ENCODE data around the gene LGR5. TPM values are rescaled to one million over a fixed set of nuclear protein-coding genes. Genes with fewer than 3 reads are reported as not detected.

LGR5 gene
- total RNA-seq, 4 donors from 2014 or later = 8.7 to 40.1 (median 24.3) TPM

DNA sequence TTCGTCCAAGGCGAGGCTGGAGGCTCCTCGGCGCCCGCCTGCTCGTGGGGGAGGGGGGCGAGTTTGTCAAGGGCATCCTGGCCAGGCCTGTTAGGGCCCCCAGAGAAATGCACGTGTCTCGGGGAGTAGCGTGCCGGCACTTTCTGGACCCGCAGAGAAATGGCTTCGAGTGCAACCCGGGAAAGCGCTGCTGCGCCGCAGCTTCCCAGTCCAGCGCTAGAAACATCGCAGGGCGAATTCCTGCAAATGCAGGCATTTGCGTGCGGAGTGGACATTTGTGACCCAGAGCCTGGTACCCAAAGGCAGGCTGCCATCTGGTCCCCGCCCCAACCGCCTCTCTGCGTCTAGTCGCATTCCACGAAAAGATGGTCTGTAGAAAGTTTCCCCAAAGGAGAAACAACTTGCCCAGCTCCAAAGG lies 756 bp downstream of the LGR5 start:
- in situ Hi-C loops (cut with MboI; ENCODE audit: low sequenced_read_pairs in 4 of 4) (no loop called here), intact Hi-C loops (cut with DNase I; ENCODE audit: low total_unique reads) (loop anchor here (1.0 kb wide), 1 partner anchor 25 kb away; no protein-coding TSS in a partner anchor)
- H3K27ac ChIP-seq = peak overlapping the region; percentile 70 to 82 (median 71)
- TF ChIP-seq, protein P1, sequence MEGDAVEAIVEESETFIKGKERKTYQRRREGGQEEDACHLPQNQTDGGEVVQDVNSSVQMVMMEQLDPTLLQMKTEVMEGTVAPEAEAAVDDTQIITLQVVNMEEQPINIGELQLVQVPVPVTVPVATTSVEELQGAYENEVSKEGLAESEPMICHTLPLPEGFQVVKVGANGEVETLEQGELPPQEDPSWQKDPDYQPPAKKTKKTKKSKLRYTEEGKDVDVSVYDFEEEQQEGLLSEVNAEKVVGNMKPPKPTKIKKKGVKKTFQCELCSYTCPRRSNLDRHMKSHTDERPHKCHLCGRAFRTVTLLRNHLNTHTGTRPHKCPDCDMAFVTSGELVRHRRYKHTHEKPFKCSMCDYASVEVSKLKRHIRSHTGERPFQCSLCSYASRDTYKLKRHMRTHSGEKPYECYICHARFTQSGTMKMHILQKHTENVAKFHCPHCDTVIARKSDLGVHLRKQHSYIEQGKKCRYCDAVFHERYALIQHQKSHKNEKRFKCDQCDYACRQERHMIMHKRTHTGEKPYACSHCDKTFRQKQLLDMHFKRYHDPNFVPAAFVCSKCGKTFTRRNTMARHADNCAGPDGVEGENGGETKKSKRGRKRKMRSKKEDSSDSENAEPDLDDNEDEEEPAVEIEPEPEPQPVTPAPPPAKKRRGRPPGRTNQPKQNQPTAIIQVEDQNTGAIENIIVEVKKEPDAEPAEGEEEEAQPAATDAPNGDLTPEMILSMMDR (IDR thresholded peaks at IDR 0.05 in 4 of 5, conservative IDR thresholded peaks at IDR 0.05 in 1 of 5) = no peak
- TF ChIP-seq POLR2A (IDR thresholded peaks at IDR 0.05) = no peak
- peak overlapping the region; percentile 52 to 67 (median 66) for H3K4me3 ChIP-seq
- H3K36me3 ChIP-seq = no peaks in the 10 kb centered on the region
- DNase-seq (no peak), ATAC-seq (peak in 1 of 2 donors; percentile 5)
- H3K27me3 ChIP-seq = peaks cover 0 to 6% (median 0%) of the 10 kb centered on the region in 3 donors
- no peaks in the 10 kb centered on the region for H3K9me3 ChIP-seq
- peaks cover 13 to 34% of the 10 kb centered on the region in 2 donors for H3K4me1 ChIP-seq

DNA sequence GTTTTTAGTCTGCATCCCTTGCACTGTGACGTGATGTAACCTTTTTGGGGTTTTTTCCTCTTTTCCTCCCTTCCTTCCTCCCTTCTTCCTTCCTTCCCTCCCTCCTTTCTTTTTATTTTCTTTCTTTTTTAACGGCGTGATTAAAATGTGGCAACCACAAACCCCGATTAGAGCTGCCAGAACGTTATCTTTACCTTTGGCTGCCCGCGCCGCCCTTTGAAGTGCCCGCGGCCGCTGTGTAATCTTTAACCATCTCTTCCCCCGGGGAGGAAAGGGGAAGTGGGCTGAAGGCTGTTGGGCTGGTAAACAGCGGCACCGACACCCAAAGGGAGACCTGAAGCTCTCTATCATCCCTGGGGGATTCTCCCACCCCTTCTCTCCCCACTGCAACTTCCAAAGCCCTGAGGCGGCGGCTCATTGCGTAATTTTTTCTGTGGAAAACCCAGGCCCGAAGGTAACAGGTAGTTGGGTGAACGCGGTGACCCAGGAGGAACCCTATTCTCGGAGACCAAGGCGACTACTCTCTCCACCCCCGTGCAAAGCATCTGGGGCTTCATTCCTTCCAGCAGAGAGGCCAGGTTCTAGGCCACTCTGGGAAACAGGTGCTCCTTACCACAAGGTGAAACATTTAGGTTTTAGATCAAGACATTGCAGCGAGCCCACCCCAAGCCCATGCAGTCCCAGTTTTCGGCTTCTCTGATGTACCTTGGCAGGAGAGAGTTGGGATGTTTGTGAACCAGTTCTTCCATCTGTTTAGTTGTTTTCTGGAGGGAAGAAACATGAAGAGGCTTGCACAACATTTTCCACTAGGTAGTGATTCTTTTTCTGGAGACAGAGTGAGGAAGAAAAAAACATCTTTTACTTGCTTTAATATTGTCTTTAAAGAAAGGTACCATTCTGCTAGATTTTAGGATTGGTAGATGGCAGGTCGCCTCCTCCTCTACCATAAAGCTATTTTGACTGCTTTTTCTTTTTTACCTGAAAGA lies 1.5 kb downstream of the LGR5 start:
- in situ Hi-C loops (cut with MboI; ENCODE audit: low sequenced_read_pairs in 4 of 4) (no loop called here), intact Hi-C loops (cut with DNase I; ENCODE audit: low total_unique reads) (loop anchor here (1.0 kb wide), 1 partner anchor 26 kb away; no protein-coding TSS in a partner anchor)
- TF ChIP-seq, protein P1 (IDR thresholded peaks at IDR 0.05 in 4 of 5, conservative IDR thresholded peaks at IDR 0.05 in 1 of 5) = no peak
- TF ChIP-seq POLR2A (IDR thresholded peaks at IDR 0.05) = no peak
- Histone ChIP-seq H3K9me3 (no peaks in the 10 kb centered on the region), H3K36me3 (no peaks in the 10 kb centered on the region), H3K4me1 (peaks cover 13 to 35% of the 10 kb centered on the region in 2 donors), H3K27me3 (peaks cover 0 to 6% (median 0%) of the 10 kb centered on the region in 3 donors), H3K4me3 (peak overlapping the region; percentile 52 to 67 (median 66)), H3K27ac (peak overlapping the region; percentile 44 to 82 (median 71))
- no peak for DNase-seq
- peak in 1 of 2 donors; percentile 39 for ATAC-seq

DNA sequence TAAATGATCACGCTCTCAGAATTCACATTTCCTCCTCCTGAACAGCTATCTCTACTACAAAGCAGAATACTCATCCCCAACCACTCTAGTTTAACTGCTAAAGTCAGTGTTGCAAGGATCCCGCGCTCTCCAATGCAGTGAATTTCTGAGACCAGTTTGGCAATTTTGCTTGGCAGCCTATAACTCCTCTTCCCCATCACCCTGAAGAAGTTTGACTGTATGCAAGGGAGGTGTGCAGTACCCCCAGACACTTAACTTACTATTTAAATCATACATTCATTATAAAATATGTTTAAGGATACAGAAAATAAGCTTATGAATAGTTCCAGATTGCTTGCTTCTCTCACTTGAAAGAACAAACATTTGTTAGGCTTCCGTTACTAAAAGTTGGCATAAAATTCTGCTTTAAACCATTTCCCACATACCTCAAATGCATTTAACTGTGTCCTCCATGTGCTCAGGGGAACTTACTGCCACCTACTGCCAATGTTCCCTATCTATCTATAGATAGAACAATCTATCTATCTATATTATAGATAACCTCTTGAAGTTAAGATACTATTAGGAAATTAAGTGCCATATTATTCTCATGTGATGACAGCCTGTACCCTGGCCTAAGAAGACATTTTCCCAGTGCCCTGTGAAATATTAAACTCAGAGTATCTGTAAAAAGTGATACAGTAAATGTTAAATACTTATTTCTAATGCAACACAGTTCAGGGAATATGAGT lies 2.4 kb downstream of the LGR5 start:
- DNase-seq (no peak), ATAC-seq (no peak)
- peak overlapping the region; percentile 44 to 82 (median 71) for H3K27ac ChIP-seq
- TF ChIP-seq POLR2A (IDR thresholded peaks at IDR 0.05) = no peak
- TF ChIP-seq, protein P1 (IDR thresholded peaks at IDR 0.05 in 4 of 5, conservative IDR thresholded peaks at IDR 0.05 in 1 of 5) = no peak
- in situ Hi-C loops (cut with MboI; ENCODE audit: low sequenced_read_pairs in 4 of 4) = no loop called here
- H3K4me1 ChIP-seq = peaks cover 13 to 41% of the 10 kb centered on the region in 2 donors
- no peaks in the 10 kb centered on the region for H3K36me3 ChIP-seq
- H3K4me3 ChIP-seq = peak overlapping the region; percentile 24 to 67 (median 60)
- H3K9me3 ChIP-seq = no peaks in the 10 kb centered on the region
- intact Hi-C loops (cut with DNase I; ENCODE audit: low total_unique reads) = no loop called here
- H3K27me3 ChIP-seq = peaks cover 0 to 6% (median 0%) of the 10 kb centered on the region in 3 donors

DNA sequence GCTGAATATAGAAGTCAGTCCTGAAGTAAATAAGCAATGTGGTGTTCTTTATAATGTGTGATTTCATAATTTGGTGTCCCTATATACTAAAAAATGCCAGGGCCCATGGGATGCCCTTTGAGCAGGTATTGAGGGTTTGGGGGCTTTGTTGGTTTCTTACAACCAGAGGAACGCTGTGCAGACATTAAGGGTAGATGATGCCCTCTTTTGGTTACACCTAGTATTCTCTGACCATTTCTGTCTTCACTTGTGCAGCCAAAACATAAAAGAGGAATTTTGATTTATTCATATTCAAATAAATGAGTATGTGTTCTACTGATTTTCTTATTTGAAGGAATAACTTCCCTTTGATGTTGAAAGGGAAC lies 3.0 kb downstream of the LGR5 start:
- Histone ChIP-seq H3K27me3 (peaks cover 0 to 6% (median 0%) of the 10 kb centered on the region in 3 donors), H3K27ac (peak overlapping the region in 2 of 4 donors; percentile 71 to 82), H3K4me1 (peaks cover 13 to 41% of the 10 kb centered on the region in 2 donors), H3K9me3 (no peaks in the 10 kb centered on the region), H3K36me3 (no peaks in the 10 kb centered on the region), H3K4me3 (peak overlapping the region in 2 of 4 donors; percentile 67)
- in situ Hi-C loops (cut with MboI; ENCODE audit: low sequenced_read_pairs in 4 of 4) = no loop called here
- DNase-seq = no peak
- no peak for TF ChIP-seq POLR2A (IDR thresholded peaks at IDR 0.05)
- TF ChIP-seq, protein P1 (IDR thresholded peaks at IDR 0.05 in 4 of 5, conservative IDR thresholded peaks at IDR 0.05 in 1 of 5) = no peak
- no peak for ATAC-seq
- intact Hi-C loops (cut with DNase I; ENCODE audit: low total_unique reads) = no loop called here
